HuH-7.5 (cell line): ENCODE measurements around the gene ITGB5.
"Not testable (repeated sequence)": the region's sequence is repeated elsewhere in the genome, so short reads cannot be mapped to it uniquely, and the experiment has no call there.

Experiments
- DNase-seq: peaks from one replicate; pipeline ENCODE4 v3.0.0; 2011; ENCODE audit warnings: low spot score

ITGB5 gene

GRCh38 chr3:124788254-124788745, 98.9 kb downstream of the ITGB5 start:
- no peak for DNase-seq

GRCh38 chr3:124787476-124788195, 99.5 kb downstream of the ITGB5 start:
- no peak for DNase-seq

- no peak for DNase-seq
Measured at GRCh38 chr3:124786511-124787241, 100.5 kb downstream of the ITGB5 start.

- no peak for DNase-seq
Measured at GRCh38 chr3:124785973-124786372, 101.2 kb downstream of the ITGB5 start.

- no peak for DNase-seq
Measured at GRCh38 chr3:124784686-124785382, 102.3 kb downstream of the ITGB5 start.

GRCh38 chr3:124783696-124784095, 103.5 kb downstream of the ITGB5 start:
- no peak for DNase-seq

- DNase-seq: not testable (repeated sequence)
Measured at GRCh38 chr3:124782377-124782712, 104.8 kb downstream of the ITGB5 start.

GRCh38 chr3:124781476-124782376, 105.4 kb downstream of the ITGB5 start:
- no peak for DNase-seq

- DNase-seq: peak; percentile 33
Measured at GRCh38 chr3:124780761-124781475, 106.2 kb downstream of the ITGB5 start.

- no peak for DNase-seq
Measured at GRCh38 chr3:124780356-124780755, 106.8 kb downstream of the ITGB5 start.

GRCh38 chr3:124779751-124780191, 107.4 kb downstream of the ITGB5 start:
- DNase-seq: no peak

- no peak for DNase-seq
Measured at GRCh38 chr3:124779116-124779515, 108.0 kb downstream of the ITGB5 start.

- DNase-seq: no peak
Measured at GRCh38 chr3:124777762-124778470, 109.2 kb downstream of the ITGB5 start.

- no peak for DNase-seq
Measured at GRCh38 chr3:124776856-124777255, 110.3 kb downstream of the ITGB5 start.

- no peak for DNase-seq
Measured at GRCh38 chr3:124775877-124776276, 111.3 kb downstream of the ITGB5 start.

GRCh38 chr3:124774841-124775402, 112.2 kb downstream of the ITGB5 start:
- DNase-seq: no peak

GRCh38 chr3:124774327-124774718, 112.8 kb downstream of the ITGB5 start:
- peak; percentile 55 for DNase-seq

GRCh38 chr3:124773351-124774326, 113.5 kb downstream of the ITGB5 start:
- DNase-seq: no peak
